Activated T-helper 17 cell treated with anti-CD3 and anti-CD28 coated beads, Interleukin-2, amount 50 U/mL, for 72 hours (primary cell): ENCODE results near the gene RPS3A. TPM values are rescaled to one million over a fixed set of nuclear protein-coding genes. Genes with fewer than 3 reads are reported as not detected.
A peak's percentile ranks its signal among the peaks of the same experiment; 100 is the strongest.
"Not testable (repeated sequence)": the region's sequence is repeated elsewhere in the genome, so short reads cannot be mapped to it uniquely, and the experiment has no call there.

ENCODE experiments used
- ATAC-seq: fragments of 150-1000 bp; cut with Tn5 transposase; replicated peaks from 2 replicates; pipeline ENCODE4 v1.10.0; 2021; ENCODE audit warnings: mild to moderate bottlenecking, moderate library complexity
- H3K27ac Mint-ChIP-seq: one replicate; pipeline ENCODE4 v1.8.0; 2022; ENCODE audit warnings: mixed read lengths
- H3K27me3 Mint-ChIP-seq: one replicate; pipeline ENCODE4 v1.8.0; 2022; ENCODE audit warnings: mixed read lengths
- H3K36me3 Mint-ChIP-seq: one replicate; pipeline ENCODE4 v1.8.0; 2022; ENCODE audit warnings: low read depth, mild to moderate bottlenecking, mixed read lengths
- H3K4me1 Mint-ChIP-seq: one replicate; pipeline ENCODE4 v1.8.0; 2022; ENCODE audit warnings: mixed read lengths
- H3K4me3 Mint-ChIP-seq: one replicate; pipeline ENCODE4 v1.8.0; 2022; ENCODE audit warnings: mild to moderate bottlenecking, mixed read lengths
- H3K9me3 Mint-ChIP-seq: one replicate; pipeline ENCODE4 v1.8.0; 2022; ENCODE audit warnings: mixed read lengths
- total RNA-seq, 2 donors: library from RNA; stranded (reverse); gene quantifications; one replicate each; pipeline ENCODE4 v1.2.3, GENCODE V29; 2022

The RPS3A gene
- total RNA-seq, result 1,000 to 10,000 TPM; 1,932 to 2,919 TPM

GRCh38 chr4:151099229-151099975, at the start of gene RPS3A:
RPS3A (plus strand) TSS chr4:151099628; CDS start chr4:151099653, 25 bp downstream.
- peaks cover 23% of the 10 kb centered on the region for H3K4me1 Mint-ChIP-seq
- peak; percentile 90 for ATAC-seq

GRCh38 chr4:151052785-151053184, 46.6 kb upstream of the RPS3A start:
- H3K27ac Mint-ChIP-seq, result no peak overlapping the region
- no peaks in the 10 kb centered on the region for H3K4me1 Mint-ChIP-seq
- peaks cover 4% of the 10 kb centered on the region for H3K9me3 Mint-ChIP-seq
- no peak for ATAC-seq
- no peaks in the 10 kb centered on the region for H3K27me3 Mint-ChIP-seq
- H3K36me3 Mint-ChIP-seq, result no peaks in the 10 kb centered on the region
- no peak overlapping the region for H3K4me3 Mint-ChIP-seq

More at GRCh38 chr4:151099229-151099975, at the start of gene RPS3A:
- Mint-ChIP-seq H3K9me3 (no peaks in the 10 kb centered on the region), H3K27me3 (no peaks in the 10 kb centered on the region), H3K36me3 (peaks cover 55% of the 10 kb centered on the region), H3K27ac (peak within 1 kb of the TSS; percentile 99), H3K4me3 (peak within 1 kb of the TSS; percentile 99)

- no peak for ATAC-seq
- Mint-ChIP-seq H3K4me1 (no peaks in the 10 kb centered on the region), H3K27me3 (no peaks in the 10 kb centered on the region), H3K36me3 (no peaks in the 10 kb centered on the region), H3K27ac (no peak overlapping the region), H3K4me3 (no peak overlapping the region), H3K9me3 (peaks cover 4% of the 10 kb centered on the region)
Measured at GRCh38 chr4:151055539-151055938, 43.9 kb upstream of the RPS3A start.

GRCh38 chr4:151063143-151063542, 36.3 kb upstream of the RPS3A start:
- not testable (repeated sequence) for H3K9me3 Mint-ChIP-seq, H3K4me1 Mint-ChIP-seq, H3K27me3 Mint-ChIP-seq, H3K27ac Mint-ChIP-seq, H3K36me3 Mint-ChIP-seq, H3K4me3 Mint-ChIP-seq
- peak; percentile 31 for ATAC-seq

GRCh38 chr4:151067316-151067970, 32.0 kb upstream of the RPS3A start:
- Mint-ChIP-seq H3K9me3 (no peaks in the 10 kb centered on the region), H3K36me3 (no peaks in the 10 kb centered on the region), H3K27ac (no peak overlapping the region), H3K27me3 (peaks cover 8% of the 10 kb centered on the region), H3K4me1 (no peaks in the 10 kb centered on the region), H3K4me3 (no peak overlapping the region)
- ATAC-seq, result no peak

GRCh38 chr4:151074416-151074916, 25.0 kb upstream of the RPS3A start:
- H3K9me3 Mint-ChIP-seq, result no peaks in the 10 kb centered on the region
- no peaks in the 10 kb centered on the region for H3K36me3 Mint-ChIP-seq
- H3K27ac Mint-ChIP-seq, result no peak overlapping the region
- ATAC-seq, result no peak
- H3K4me1 Mint-ChIP-seq, result no peaks in the 10 kb centered on the region
- H3K4me3 Mint-ChIP-seq, result no peak overlapping the region
- peaks cover 8% of the 10 kb centered on the region for H3K27me3 Mint-ChIP-seq

GRCh38 chr4:151077978-151078377, 21.4 kb upstream of the RPS3A start:
- H3K36me3 Mint-ChIP-seq, H3K4me3 Mint-ChIP-seq, H3K27me3 Mint-ChIP-seq, H3K9me3 Mint-ChIP-seq, H3K27ac Mint-ChIP-seq, H3K4me1 Mint-ChIP-seq: not testable (repeated sequence)
- ATAC-seq, result peak; percentile 94

- Mint-ChIP-seq H3K36me3 (no peaks in the 10 kb centered on the region), H3K27me3 (peaks cover 4% of the 10 kb centered on the region), H3K27ac (no peak overlapping the region), H3K4me3 (no peak overlapping the region), H3K9me3 (no peaks in the 10 kb centered on the region), H3K4me1 (no peaks in the 10 kb centered on the region)
- ATAC-seq, result no peak
Measured at GRCh38 chr4:151087467-151087866, 12.0 kb upstream of the RPS3A start.

- Mint-ChIP-seq H3K4me1 (peaks cover 10% of the 10 kb centered on the region), H3K4me3 (no peak overlapping the region), H3K36me3 (no peaks in the 10 kb centered on the region), H3K9me3 (no peaks in the 10 kb centered on the region), H3K27me3 (peaks cover 4% of the 10 kb centered on the region), H3K27ac (no peak overlapping the region)
- ATAC-seq, result no peak
Measured at GRCh38 chr4:151091047-151091446, 8.4 kb upstream of the RPS3A start.

- Mint-ChIP-seq H3K27me3 (peaks cover 4% of the 10 kb centered on the region), H3K4me1 (peaks cover 11% of the 10 kb centered on the region), H3K4me3 (no peak overlapping the region), H3K9me3 (no peaks in the 10 kb centered on the region), H3K36me3 (no peaks in the 10 kb centered on the region), H3K27ac (no peak overlapping the region)
- ATAC-seq, result no peak
Measured at GRCh38 chr4:151092488-151092887, 6.9 kb upstream of the RPS3A start.

GRCh38 chr4:151093203-151093602, 6.2 kb upstream of the RPS3A start:
- Mint-ChIP-seq H3K27me3 (no peaks in the 10 kb centered on the region), H3K4me1 (peaks cover 11% of the 10 kb centered on the region), H3K4me3 (no peak overlapping the region), H3K36me3 (no peaks in the 10 kb centered on the region), H3K27ac (no peak overlapping the region), H3K9me3 (no peaks in the 10 kb centered on the region)
- no peak for ATAC-seq

- ATAC-seq, result no peak
- peaks cover 11% of the 10 kb centered on the region for H3K4me1 Mint-ChIP-seq
- peaks cover 4% of the 10 kb centered on the region for H3K36me3 Mint-ChIP-seq
- H3K9me3 Mint-ChIP-seq, result no peaks in the 10 kb centered on the region
- H3K4me3 Mint-ChIP-seq, result no peak overlapping the region
- H3K27ac Mint-ChIP-seq, result no peak overlapping the region
- H3K27me3 Mint-ChIP-seq, result no peaks in the 10 kb centered on the region
Measured at GRCh38 chr4:151094290-151094751, 5.1 kb upstream of the RPS3A start.

GRCh38 chr4:151095142-151095541, 4.3 kb upstream of the RPS3A start:
- no peak for ATAC-seq
- Mint-ChIP-seq H3K4me1 (peaks cover 11% of the 10 kb centered on the region), H3K27ac (peak overlapping the region; percentile 51), H3K36me3 (peaks cover 13% of the 10 kb centered on the region), H3K9me3 (no peaks in the 10 kb centered on the region), H3K4me3 (peak overlapping the region; percentile 47), H3K27me3 (no peaks in the 10 kb centered on the region)

- Mint-ChIP-seq H3K27ac (peak overlapping the region; percentile 99), H3K4me1 (peaks cover 23% of the 10 kb centered on the region), H3K4me3 (peak overlapping the region; percentile 99), H3K36me3 (peaks cover 39% of the 10 kb centered on the region), H3K27me3 (no peaks in the 10 kb centered on the region), H3K9me3 (no peaks in the 10 kb centered on the region)
- no peak for ATAC-seq
Measured at GRCh38 chr4:151097759-151098158, 1.7 kb upstream of the RPS3A start.

- H3K36me3 Mint-ChIP-seq, result peaks cover 50% of the 10 kb centered on the region
- peak overlapping the region; percentile 99 for H3K4me3 Mint-ChIP-seq
- no peaks in the 10 kb centered on the region for H3K27me3 Mint-ChIP-seq
- peak; percentile 81 for ATAC-seq
- peak overlapping the region; percentile 99 for H3K27ac Mint-ChIP-seq
- H3K4me1 Mint-ChIP-seq, result peaks cover 23% of the 10 kb centered on the region
- no peaks in the 10 kb centered on the region for H3K9me3 Mint-ChIP-seq
Measured at GRCh38 chr4:151098979-151099228, 524 bp upstream of the RPS3A start.
